Measurements from ENCODE around the gene TEDC2.
"Not testable (repeated sequence)": the region's sequence is repeated elsewhere in the genome, so short reads cannot be mapped to it uniquely, and the experiment has no call there.

Gene TEDC2

GRCh38 chr16:2437032-2437790 lies 22.7 kb upstream of the TEDC2 start:
- TF ChIP-seq CTCF (conservative IDR thresholded peaks at IDR 0.05; ENCODE audit: low read depth), result no peak
- peak overlapping the region; percentile 44; the same call in 1 of the 2 replicates for H3K27ac ChIP-seq
- DNase-seq (ENCODE audit: low spot score), result no peak
- ChIA-PET POLR2A (ENCODE audit: low non-redundant PET) (no interaction called here), CTCF (interaction anchor here (0.7 kb wide), 1 partner anchor 348 kb away, joined by 3 read pairs; no protein-coding TSS in a partner anchor)

- CTCF ChIA-PET, result no interaction called here
- TF ChIP-seq CTCF (conservative IDR thresholded peaks at IDR 0.05; ENCODE audit: low read depth), result no peak
- no peak overlapping the region for H3K27ac ChIP-seq
- POLR2A ChIA-PET (ENCODE audit: low non-redundant PET), result no interaction called here
- no peak for DNase-seq (ENCODE audit: low spot score)
These were observed 21.8 kb upstream of the TEDC2 start for GRCh38 chr16:2438121-2438520.

- no peak for DNase-seq (ENCODE audit: low spot score)
- ChIA-PET POLR2A (ENCODE audit: low non-redundant PET) (no interaction called here), CTCF (interaction anchor here (0.6 to 1.5 kb wide), 5 partner anchors 9 to 99 kb away, joined by 3 to 6 read pairs (median 4); partner anchors contain the start of gene ABCA3)
- no peak for TF ChIP-seq CTCF (conservative IDR thresholded peaks at IDR 0.05; ENCODE audit: low read depth)
- peak overlapping the region; percentile 12 for H3K27ac ChIP-seq
These were observed 20.3 kb upstream of the TEDC2 start for GRCh38 chr16:2439598-2439997.

- peak overlapping the region; percentile 18; the same call in 1 of the 2 replicates for H3K27ac ChIP-seq
- POLR2A ChIA-PET (ENCODE audit: low non-redundant PET); DNase-seq (ENCODE audit: low spot score): not testable (repeated sequence)
- CTCF ChIA-PET, result interaction anchor here (0.7 to 1.5 kb wide), 2 partner anchors 11 to 226 kb away, joined by 5 to 6 read pairs; no protein-coding TSS in a partner anchor
These were observed 18.6 kb upstream of the TEDC2 start for GRCh38 chr16:2441143-2441804.

- H3K27ac ChIP-seq, result no peak overlapping the region
- DNase-seq (ENCODE audit: low spot score), result no peak
- no peak for TF ChIP-seq CTCF (conservative IDR thresholded peaks at IDR 0.05; ENCODE audit: low read depth)
- ChIA-PET POLR2A (ENCODE audit: low non-redundant PET) (no interaction called here), CTCF (interaction anchor here (0.6 kb wide), 1 partner anchor 103 kb away, joined by 3 read pairs; the partner anchor contains the start of gene ABCA3)
These were observed 16.4 kb upstream of the TEDC2 start for GRCh38 chr16:2443555-2443954.

- POLR2A ChIA-PET (ENCODE audit: low non-redundant PET), result interaction anchor here (0.6 kb wide), 1 partner anchor 573 kb away, joined by 3 read pairs; no protein-coding TSS in a partner anchor
- DNase-seq (ENCODE audit: low spot score), result no peak
- H3K27ac ChIP-seq, result peak overlapping the region; percentile 23
- no peak for TF ChIP-seq CTCF (conservative IDR thresholded peaks at IDR 0.05; ENCODE audit: low read depth)
- CTCF ChIA-PET, result no interaction called here
These were observed 11.9 kb upstream of the TEDC2 start for GRCh38 chr16:2447920-2448583.

Measured in RWPE1 (cell line).